GM23338 (cell line): Measurements from ENCODE around the gene NCSTN. TPM values are rescaled to one million over a fixed set of nuclear protein-coding genes. Genes with fewer than 3 reads are reported as not detected.
A peak's percentile ranks its signal among the peaks of the same experiment; 100 is the strongest.

Source experiments
- ATAC-seq: fragments of 200-7000 bp; cut with Tn5 transposase; 3 replicates; pipeline ENCODE4 v1.9.1; 2020
- DNase-seq: peaks from one replicate; pipeline ENCODE4 v3.0.0-alpha.2; 2015; ENCODE audit warnings: low spot score
- H2AFZ ChIP-seq: fragments of 200-600 bp; sonication (generic); 2 replicates; pipeline ENCODE4 v1.8.0; 2016; ENCODE audit warnings: antibody characterized with exemption, mild to moderate bottlenecking, moderate library complexity
- H3F3A ChIP-seq: fragments of 200-600 bp; sonication (generic); replicated peaks from 2 replicates; pipeline ENCODE4 v1.8.0; 2017; ENCODE audit warnings: antibody characterized with exemption, mixed run types, low read depth
- H3K27ac ChIP-seq: fragments of 200-600 bp; sonication (generic); 2 replicates; pipeline ENCODE4 v1.6.1; 2016; ENCODE audit warnings: low read depth
- H3K27me3 ChIP-seq: fragments of 200-600 bp; sonication (generic); 2 replicates; pipeline ENCODE4 v1.8.0; 2016; ENCODE audit warnings: mild to moderate bottlenecking, mixed run types, moderate library complexity; ENCODE audit not compliant: insufficient read depth
- H3K36me3 ChIP-seq: fragments of 200-600 bp; sonication (generic); 2 replicates; pipeline ENCODE4 v1.8.0; 2016; ENCODE audit warnings: mild to moderate bottlenecking; ENCODE audit not compliant: insufficient read depth
- H3K4me1 ChIP-seq: fragments of 200-600 bp; sonication (generic); 2 replicates; pipeline ENCODE4 v1.8.0; 2016; ENCODE audit warnings: mild to moderate bottlenecking, moderate library complexity; ENCODE audit not compliant: insufficient read depth
- H3K4me2 ChIP-seq: fragments of 200-600 bp; sonication (generic); 2 replicates; pipeline ENCODE4 v1.7.1; 2017; ENCODE audit warnings: mixed run types
- H3K4me3 ChIP-seq: fragments of 200-600 bp; sonication (generic); 2 replicates; pipeline ENCODE4 v1.6.1; 2016; ENCODE audit warnings: mixed run types
- H3K79me2 ChIP-seq: fragments of 200-600 bp; sonication (generic); replicated peaks from 2 replicates; pipeline ENCODE4 v1.8.0; 2017; ENCODE audit warnings: mild to moderate bottlenecking; ENCODE audit not compliant: insufficient read depth
- H3K9me2 ChIP-seq: fragments of 200-600 bp; sonication (generic); 2 replicates; pipeline ENCODE4 v1.8.0; 2017; ENCODE audit not compliant: insufficient read depth
- H4K20me1 ChIP-seq: fragments of 200-600 bp; sonication (generic); replicated peaks from 2 replicates; pipeline ENCODE4 v1.8.0; 2017; ENCODE audit warnings: mild to moderate bottlenecking; ENCODE audit not compliant: insufficient read depth
- H3K27ac Mint-ChIP-seq: 2 replicates; pipeline ENCODE4 v1.8.0; 2020; ENCODE audit warnings: inconsistent platforms, mild to moderate bottlenecking, moderate library complexity, mixed read lengths
- H3K27me3 Mint-ChIP-seq: 3 replicates; pipeline ENCODE4 v1.8.0; 2022; ENCODE audit warnings: low read depth, mild to moderate bottlenecking, moderate library complexity, mixed read lengths, inconsistent platforms; ENCODE audit not compliant: insufficient read depth, poor library complexity
- H3K36me3 Mint-ChIP-seq: 3 replicates; pipeline ENCODE4 v1.8.0; 2021; ENCODE audit warnings: low read depth, mild to moderate bottlenecking, inconsistent platforms, moderate library complexity, mixed read lengths
- H3K4me1 Mint-ChIP-seq: 3 replicates; pipeline ENCODE4 v1.8.0; 2020; ENCODE audit warnings: mild to moderate bottlenecking, inconsistent platforms, mixed read lengths
- H3K4me3 Mint-ChIP-seq: 3 replicates; pipeline ENCODE4 v1.8.0; 2021; ENCODE audit warnings: moderate library complexity, mild to moderate bottlenecking, inconsistent platforms, mixed read lengths
- H3K9me3 Mint-ChIP-seq: 3 replicates; pipeline ENCODE4 v1.8.0; 2020; ENCODE audit warnings: moderate library complexity, mild to moderate bottlenecking, inconsistent platforms, mixed read lengths
- CREB1 ChIP-seq: fragments of 250-450 bp; sonication (Bioruptor Pico); IDR thresholded peaks from 2 replicates; pipeline ENCODE4 v1.5.0; 2020; ENCODE audit warnings: low read depth, mild to moderate bottlenecking, moderate library complexity
- EZH2 ChIP-seq: fragments of 200-600 bp; sonication (generic); IDR thresholded peaks from one replicate; pipeline ENCODE4 v1.8.0; 2017; ENCODE audit warnings: antibody characterized with exemption, mild to moderate bottlenecking, low read depth; ENCODE audit not compliant: unreplicated experiment
- EZH2phosphoT487 ChIP-seq: fragments of 200-600 bp; sonication (generic); IDR thresholded peaks from one replicate; pipeline ENCODE4 v1.8.1; 2018; ENCODE audit warnings: antibody characterized with exemption; ENCODE audit not compliant: unreplicated experiment
- JUNB ChIP-seq: IDR thresholded peaks from one replicate; pipeline ENCODE4 v1.6.1; 2016; ENCODE audit warnings: antibody characterized with exemption; ENCODE audit not compliant: unreplicated experiment
- NANOG ChIP-seq: IDR thresholded peaks from 2 replicates; pipeline ENCODE4 v1.6.1; 2016; ENCODE audit warnings: antibody characterized with exemption, borderline replicate concordance
- POLR2AphosphoS5 ChIP-seq: IDR thresholded peaks from 2 replicates; pipeline ENCODE4 v1.6.1; 2016; ENCODE audit warnings: antibody characterized with exemption, low read depth
- STAT1 ChIP-seq: IDR thresholded peaks from one replicate; pipeline ENCODE4 v1.6.1; 2016; ENCODE audit warnings: antibody characterized with exemption; ENCODE audit not compliant: unreplicated experiment
- ZNF114 ChIP-seq: fragments of 250-450 bp; sonication (Bioruptor Pico); IDR thresholded peaks from 2 replicates; pipeline ENCODE4 v1.5.0; 2020; ENCODE audit warnings: mild to moderate bottlenecking, moderate library complexity
- ZNF331 ChIP-seq: fragments of 250-450 bp; sonication (Bioruptor Pico); IDR thresholded peaks from 2 replicates; pipeline ENCODE4 v1.5.0; 2020; ENCODE audit warnings: low read depth, mild to moderate bottlenecking, moderate library complexity
- polyA plus RNA-seq: library from polyadenylated mRNA; unstranded; fragments of >200 nt; fragmentation: Nextera tagmentation; extraction: Ambion mirVana; gene quantifications from 2 replicates; pipeline ENCODE4 v1.2.1, GENCODE V29; 2016
- total RNA-seq: library from RNA; depleted of rRNA; stranded (reverse); fragments of >200 nt; shearing (Covaris generic); gene quantifications from 2 replicates; pipeline ENCODE4 v1.2.3, GENCODE V29; 2014
- TF ChIP-seq, protein P1 (sequence below): fragments of 250-450 bp; sonication (Bioruptor Pico); IDR thresholded peaks from 2 replicates; pipeline ENCODE4 v1.5.0; 2020; ENCODE audit warnings: mild to moderate bottlenecking, moderate library complexity
- TF ChIP-seq, protein P2 (sequence below), 2 experiments: fragments of 200-600 bp in 1 of 2; sonication (generic) in 1 of 2; conservative IDR thresholded peaks; 2 replicates each; pipeline versions ENCODE4 v1.5.1 to v1.6.1; 2016 to 2017; ENCODE audit warnings: antibody characterized with exemption in 2 of 2, low read depth in 2 of 2, mild to moderate bottlenecking in 2 of 2, moderate library complexity in 1 of 2
- TF ChIP-seq, protein P3 (sequence below): IDR thresholded peaks from 2 replicates; pipeline ENCODE4 v1.6.1; 2016; ENCODE audit warnings: antibody characterized with exemption
- TF ChIP-seq, protein P4 (sequence below): IDR thresholded peaks from one replicate; pipeline ENCODE4 v1.6.1; 2018; ENCODE audit warnings: antibody characterized with exemption; ENCODE audit not compliant: unreplicated experiment

NCSTN gene
- total and polyA plus RNA-seq, 2 experiments from 2014 or later = 36.0 to 45.9 TPM

GRCh38 chr1:160362168-160362957 is 19.2 kb downstream of the NCSTN start:
- TF ChIP-seq, protein P1, sequence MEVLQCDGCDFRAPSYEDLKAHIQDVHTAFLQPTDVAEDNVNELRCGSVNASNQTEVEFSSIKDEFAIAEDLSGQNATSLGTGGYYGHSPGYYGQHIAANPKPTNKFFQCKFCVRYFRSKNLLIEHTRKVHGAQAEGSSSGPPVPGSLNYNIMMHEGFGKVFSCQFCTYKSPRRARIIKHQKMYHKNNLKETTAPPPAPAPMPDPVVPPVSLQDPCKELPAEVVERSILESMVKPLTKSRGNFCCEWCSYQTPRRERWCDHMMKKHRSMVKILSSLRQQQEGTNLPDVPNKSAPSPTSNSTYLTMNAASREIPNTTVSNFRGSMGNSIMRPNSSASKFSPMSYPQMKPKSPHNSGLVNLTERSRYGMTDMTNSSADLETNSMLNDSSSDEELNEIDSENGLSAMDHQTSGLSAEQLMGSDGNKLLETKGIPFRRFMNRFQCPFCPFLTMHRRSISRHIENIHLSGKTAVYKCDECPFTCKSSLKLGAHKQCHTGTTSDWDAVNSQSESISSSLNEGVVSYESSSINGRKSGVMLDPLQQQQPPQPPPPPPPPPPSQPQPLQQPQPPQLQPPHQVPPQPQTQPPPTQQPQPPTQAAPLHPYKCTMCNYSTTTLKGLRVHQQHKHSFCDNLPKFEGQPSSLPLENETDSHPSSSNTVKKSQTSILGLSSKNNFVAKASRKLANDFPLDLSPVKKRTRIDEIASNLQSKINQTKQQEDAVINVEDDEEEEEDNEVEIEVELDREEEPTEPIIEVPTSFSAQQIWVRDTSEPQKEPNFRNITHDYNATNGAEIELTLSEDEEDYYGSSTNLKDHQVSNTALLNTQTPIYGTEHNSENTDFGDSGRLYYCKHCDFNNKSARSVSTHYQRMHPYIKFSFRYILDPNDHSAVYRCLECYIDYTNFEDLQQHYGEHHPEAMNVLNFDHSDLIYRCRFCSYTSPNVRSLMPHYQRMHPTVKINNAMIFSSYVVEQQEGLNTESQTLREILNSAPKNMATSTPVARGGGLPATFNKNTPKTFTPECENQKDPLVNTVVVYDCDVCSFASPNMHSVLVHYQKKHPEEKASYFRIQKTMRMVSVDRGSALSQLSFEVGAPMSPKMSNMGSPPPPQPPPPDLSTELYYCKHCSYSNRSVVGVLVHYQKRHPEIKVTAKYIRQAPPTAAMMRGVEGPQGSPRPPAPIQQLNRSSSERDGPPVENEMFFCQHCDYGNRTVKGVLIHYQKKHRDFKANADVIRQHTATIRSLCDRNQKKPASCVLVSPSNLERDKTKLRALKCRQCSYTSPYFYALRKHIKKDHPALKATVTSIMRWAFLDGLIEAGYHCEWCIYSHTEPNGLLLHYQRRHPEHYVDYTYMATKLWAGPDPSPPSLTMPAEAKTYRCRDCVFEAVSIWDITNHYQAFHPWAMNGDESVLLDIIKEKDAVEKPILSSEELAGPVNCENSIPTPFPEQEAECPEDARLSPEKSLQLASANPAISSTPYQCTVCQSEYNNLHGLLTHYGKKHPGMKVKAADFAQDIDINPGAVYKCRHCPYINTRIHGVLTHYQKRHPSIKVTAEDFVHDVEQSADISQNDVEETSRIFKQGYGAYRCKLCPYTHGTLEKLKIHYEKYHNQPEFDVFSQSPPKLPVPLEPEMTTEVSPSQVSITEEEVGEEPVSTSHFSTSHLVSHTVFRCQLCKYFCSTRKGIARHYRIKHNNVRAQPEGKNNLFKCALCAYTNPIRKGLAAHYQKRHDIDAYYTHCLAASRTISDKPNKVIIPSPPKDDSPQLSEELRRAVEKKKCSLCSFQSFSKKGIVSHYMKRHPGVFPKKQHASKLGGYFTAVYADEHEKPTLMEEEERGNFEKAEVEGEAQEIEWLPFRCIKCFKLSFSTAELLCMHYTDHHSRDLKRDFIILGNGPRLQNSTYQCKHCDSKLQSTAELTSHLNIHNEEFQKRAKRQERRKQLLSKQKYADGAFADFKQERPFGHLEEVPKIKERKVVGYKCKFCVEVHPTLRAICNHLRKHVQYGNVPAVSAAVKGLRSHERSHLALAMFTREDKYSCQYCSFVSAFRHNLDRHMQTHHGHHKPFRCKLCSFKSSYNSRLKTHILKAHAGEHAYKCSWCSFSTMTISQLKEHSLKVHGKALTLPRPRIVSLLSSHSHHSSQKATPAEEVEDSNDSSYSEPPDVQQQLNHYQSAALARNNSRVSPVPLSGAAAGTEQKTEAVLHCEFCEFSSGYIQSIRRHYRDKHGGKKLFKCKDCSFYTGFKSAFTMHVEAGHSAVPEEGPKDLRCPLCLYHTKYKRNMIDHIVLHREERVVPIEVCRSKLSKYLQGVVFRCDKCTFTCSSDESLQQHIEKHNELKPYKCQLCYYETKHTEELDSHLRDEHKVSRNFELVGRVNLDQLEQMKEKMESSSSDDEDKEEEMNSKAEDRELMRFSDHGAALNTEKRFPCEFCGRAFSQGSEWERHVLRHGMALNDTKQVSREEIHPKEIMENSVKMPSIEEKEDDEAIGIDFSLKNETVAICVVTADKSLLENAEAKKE (CRISPR knock-in tag) = no peak
- TF ChIP-seq JUNB = no peak
- no peak for TF ChIP-seq EZH2
- TF ChIP-seq, protein P2, sequence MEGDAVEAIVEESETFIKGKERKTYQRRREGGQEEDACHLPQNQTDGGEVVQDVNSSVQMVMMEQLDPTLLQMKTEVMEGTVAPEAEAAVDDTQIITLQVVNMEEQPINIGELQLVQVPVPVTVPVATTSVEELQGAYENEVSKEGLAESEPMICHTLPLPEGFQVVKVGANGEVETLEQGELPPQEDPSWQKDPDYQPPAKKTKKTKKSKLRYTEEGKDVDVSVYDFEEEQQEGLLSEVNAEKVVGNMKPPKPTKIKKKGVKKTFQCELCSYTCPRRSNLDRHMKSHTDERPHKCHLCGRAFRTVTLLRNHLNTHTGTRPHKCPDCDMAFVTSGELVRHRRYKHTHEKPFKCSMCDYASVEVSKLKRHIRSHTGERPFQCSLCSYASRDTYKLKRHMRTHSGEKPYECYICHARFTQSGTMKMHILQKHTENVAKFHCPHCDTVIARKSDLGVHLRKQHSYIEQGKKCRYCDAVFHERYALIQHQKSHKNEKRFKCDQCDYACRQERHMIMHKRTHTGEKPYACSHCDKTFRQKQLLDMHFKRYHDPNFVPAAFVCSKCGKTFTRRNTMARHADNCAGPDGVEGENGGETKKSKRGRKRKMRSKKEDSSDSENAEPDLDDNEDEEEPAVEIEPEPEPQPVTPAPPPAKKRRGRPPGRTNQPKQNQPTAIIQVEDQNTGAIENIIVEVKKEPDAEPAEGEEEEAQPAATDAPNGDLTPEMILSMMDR (conservative IDR thresholded peaks at IDR 0.05; ENCODE audit: low read depth in 2 of 2) = no peak
- TF ChIP-seq ZNF331 = no peak
- TF ChIP-seq ZNF114 (CRISPR knock-in tag) = no peak
- TF ChIP-seq, protein P3, sequence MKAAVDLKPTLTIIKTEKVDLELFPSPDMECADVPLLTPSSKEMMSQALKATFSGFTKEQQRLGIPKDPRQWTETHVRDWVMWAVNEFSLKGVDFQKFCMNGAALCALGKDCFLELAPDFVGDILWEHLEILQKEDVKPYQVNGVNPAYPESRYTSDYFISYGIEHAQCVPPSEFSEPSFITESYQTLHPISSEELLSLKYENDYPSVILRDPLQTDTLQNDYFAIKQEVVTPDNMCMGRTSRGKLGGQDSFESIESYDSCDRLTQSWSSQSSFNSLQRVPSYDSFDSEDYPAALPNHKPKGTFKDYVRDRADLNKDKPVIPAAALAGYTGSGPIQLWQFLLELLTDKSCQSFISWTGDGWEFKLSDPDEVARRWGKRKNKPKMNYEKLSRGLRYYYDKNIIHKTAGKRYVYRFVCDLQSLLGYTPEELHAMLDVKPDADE = no peak
- no peak for TF ChIP-seq STAT1
- no peak for TF ChIP-seq EZH2phosphoT487
- no peak for TF ChIP-seq CREB1 (CRISPR knock-in tag)
- no peak for TF ChIP-seq NANOG
- TF ChIP-seq, protein P4, sequence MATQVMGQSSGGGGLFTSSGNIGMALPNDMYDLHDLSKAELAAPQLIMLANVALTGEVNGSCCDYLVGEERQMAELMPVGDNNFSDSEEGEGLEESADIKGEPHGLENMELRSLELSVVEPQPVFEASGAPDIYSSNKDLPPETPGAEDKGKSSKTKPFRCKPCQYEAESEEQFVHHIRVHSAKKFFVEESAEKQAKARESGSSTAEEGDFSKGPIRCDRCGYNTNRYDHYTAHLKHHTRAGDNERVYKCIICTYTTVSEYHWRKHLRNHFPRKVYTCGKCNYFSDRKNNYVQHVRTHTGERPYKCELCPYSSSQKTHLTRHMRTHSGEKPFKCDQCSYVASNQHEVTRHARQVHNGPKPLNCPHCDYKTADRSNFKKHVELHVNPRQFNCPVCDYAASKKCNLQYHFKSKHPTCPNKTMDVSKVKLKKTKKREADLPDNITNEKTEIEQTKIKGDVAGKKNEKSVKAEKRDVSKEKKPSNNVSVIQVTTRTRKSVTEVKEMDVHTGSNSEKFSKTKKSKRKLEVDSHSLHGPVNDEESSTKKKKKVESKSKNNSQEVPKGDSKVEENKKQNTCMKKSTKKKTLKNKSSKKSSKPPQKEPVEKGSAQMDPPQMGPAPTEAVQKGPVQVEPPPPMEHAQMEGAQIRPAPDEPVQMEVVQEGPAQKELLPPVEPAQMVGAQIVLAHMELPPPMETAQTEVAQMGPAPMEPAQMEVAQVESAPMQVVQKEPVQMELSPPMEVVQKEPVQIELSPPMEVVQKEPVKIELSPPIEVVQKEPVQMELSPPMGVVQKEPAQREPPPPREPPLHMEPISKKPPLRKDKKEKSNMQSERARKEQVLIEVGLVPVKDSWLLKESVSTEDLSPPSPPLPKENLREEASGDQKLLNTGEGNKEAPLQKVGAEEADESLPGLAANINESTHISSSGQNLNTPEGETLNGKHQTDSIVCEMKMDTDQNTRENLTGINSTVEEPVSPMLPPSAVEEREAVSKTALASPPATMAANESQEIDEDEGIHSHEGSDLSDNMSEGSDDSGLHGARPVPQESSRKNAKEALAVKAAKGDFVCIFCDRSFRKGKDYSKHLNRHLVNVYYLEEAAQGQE = no peak
- TF ChIP-seq POLR2AphosphoS5 = no peak
- Histone ChIP-seq H4K20me1 (no peaks in the 10 kb centered on the region; the same call in 1 of the 2 replicates), H3F3A (0 out of 2 replicates have a peak, but pooled peaks cover 3% of the 10 kb centered on the region), H3K9me2 (no peaks in the 10 kb centered on the region), H3K27ac (peak overlapping the region; percentile 86), H3K27me3 (no peaks in the 10 kb centered on the region), H3K36me3 (peaks cover 4% of the 10 kb centered on the region; the same call in 1 of the 2 replicates), H3K4me3 (no peak overlapping the region), H3K4me1 (peaks cover 20% of the 10 kb centered on the region), H3K79me2 (no peaks in the 10 kb centered on the region), H3K4me2 (0 out of 2 replicates have a peak overlapping the region, but pooled peaks have one; percentile 32), H2AFZ (no peak overlapping the region)
- ATAC-seq = peak; percentile 43
- Mint-ChIP-seq H3K27me3 (peaks cover 12% of the 10 kb centered on the region), H3K4me1 (peaks cover 51% of the 10 kb centered on the region), H3K36me3 (peaks cover 33% of the 10 kb centered on the region), H3K4me3 (peak overlapping the region; percentile 6; the same call in 1 of the 3 replicates), H3K9me3 (no peaks in the 10 kb centered on the region), H3K27ac (peak overlapping the region; percentile 98)
- DNase-seq = peak; percentile 55
